Liver (tissue), 9 donors: ENCODE results near the gene VPS13C. TPM values are rescaled to one million over a fixed set of nuclear protein-coding genes. Genes with fewer than 3 reads are reported as not detected.

Experiments
- DNase-seq: peaks from one replicate; pipeline ENCODE4 v3.0.0-alpha.2; 2017; ENCODE audit warnings: low spot score
- H3K27ac ChIP-seq, 2 donors: one replicate each; pipeline ENCODE4 v1.7.0; 2013; ENCODE audit warnings: inconsistent platforms in 2 of 2, low read length in 2 of 2, control low read depth in 1 of 2, low read depth in 1 of 2, mild to moderate bottlenecking in 1 of 2
- H3K27me3 ChIP-seq, 4 donors: one replicate each; pipeline versions ENCODE4 v1.6.1 to v1.7.0; 2013; ENCODE audit warnings: low read length in 3 of 4, inconsistent platforms in 1 of 4, mild to moderate bottlenecking in 1 of 4, moderate library complexity in 1 of 4; ENCODE audit not compliant: control insufficient read depth in 4 of 4, insufficient read depth in 4 of 4
- H3K36me3 ChIP-seq, 4 donors: one replicate each; pipeline versions ENCODE4 v1.6.1 to v1.7.0; 2013; ENCODE audit warnings: low read length in 3 of 4, mild to moderate bottlenecking in 3 of 4, low read depth in 1 of 4, moderate library complexity in 1 of 4; ENCODE audit not compliant: control insufficient read depth in 4 of 4, insufficient read depth in 3 of 4
- H3K4me1 ChIP-seq, 4 donors: one replicate each; pipeline versions ENCODE4 v1.6.1 to v1.7.0; 2013; ENCODE audit warnings: low read length in 3 of 4, mild to moderate bottlenecking in 3 of 4, moderate library complexity in 1 of 4; ENCODE audit not compliant: control insufficient read depth in 4 of 4, insufficient read depth in 4 of 4
- H3K4me3 ChIP-seq, 3 donors: one replicate each; pipeline versions ENCODE4 v1.6.1 to v1.7.0; 2013; ENCODE audit warnings: low read length in 3 of 3, control low read depth in 1 of 3, low read depth in 1 of 3, mild to moderate bottlenecking in 1 of 3
- H3K9ac ChIP-seq, 2 donors: one replicate each; pipeline ENCODE4 v1.7.0; 2013; ENCODE audit warnings: low read length in 2 of 2, mild to moderate bottlenecking in 2 of 2, moderate library complexity in 2 of 2, control low read depth in 1 of 2, low read depth in 1 of 2
- H3K9me3 ChIP-seq, 4 donors: one replicate each; pipeline versions ENCODE4 v1.6.1 to v1.7.0; 2013; ENCODE audit warnings: low read length in 3 of 4; ENCODE audit not compliant: control insufficient read depth in 4 of 4
- CTCF ChIP-seq: fragments of 150-350 bp; IDR thresholded peaks from 2 replicates; pipeline ENCODE4 v1.5.1; 2017; ENCODE audit warnings: improper control_type of control experiment, low read depth, low read length; ENCODE audit not compliant: missing input control
- EGR1 ChIP-seq, 2 donors: IDR thresholded peaks; 2 replicates each; pipeline ENCODE4 v1.6.1; 2016 to 2018; ENCODE audit warnings: antibody characterized with exemption in 2 of 2, low read depth in 2 of 2
- FOXA1 ChIP-seq: IDR thresholded peaks from 2 replicates; pipeline ENCODE4 v1.6.1; 2016; ENCODE audit warnings: antibody characterized with exemption
- FOXA2 ChIP-seq: IDR thresholded peaks from 2 replicates; pipeline ENCODE4 v1.6.1; 2016; ENCODE audit warnings: antibody characterized with exemption
- GABPA ChIP-seq, 2 donors: IDR thresholded peaks in 1 of 2; conservative IDR thresholded peaks in 1 of 2; 2 replicates each; pipeline ENCODE4 v1.6.1; 2016; ENCODE audit warnings: antibody characterized with exemption in 2 of 2, mild to moderate bottlenecking in 1 of 2, moderate library complexity in 1 of 2
- HNF4A ChIP-seq, 2 donors: conservative IDR thresholded peaks; 2 replicates each; pipeline ENCODE4 v1.6.1; 2016; ENCODE audit warnings: antibody characterized with exemption in 2 of 2, mild to moderate bottlenecking in 2 of 2
- HNF4G ChIP-seq: IDR thresholded peaks from 2 replicates; pipeline ENCODE4 v1.6.1; 2016; ENCODE audit warnings: antibody characterized with exemption
- JUND ChIP-seq, 2 donors: IDR thresholded peaks; 2 replicates each; pipeline ENCODE4 v1.6.1; 2016; ENCODE audit warnings: antibody characterized with exemption in 2 of 2
- MAX ChIP-seq: IDR thresholded peaks from 2 replicates; pipeline ENCODE4 v1.6.1; 2016; ENCODE audit warnings: antibody characterized with exemption
- NR2F2 ChIP-seq: IDR thresholded peaks from 2 replicates; pipeline ENCODE4 v1.6.1; 2016; ENCODE audit warnings: antibody characterized with exemption
- RAD21 ChIP-seq, 2 donors: IDR thresholded peaks; 2 replicates each; pipeline ENCODE4 v1.6.1; 2016; ENCODE audit warnings: antibody characterized with exemption in 2 of 2, mild to moderate bottlenecking in 2 of 2
- RXRA ChIP-seq, 2 donors: IDR thresholded peaks; 2 replicates each; pipeline ENCODE4 v1.6.1; 2017 to 2018; ENCODE audit warnings: antibody characterized with exemption in 2 of 2, mild to moderate bottlenecking in 1 of 2
- SP1 ChIP-seq: IDR thresholded peaks from 2 replicates; pipeline ENCODE4 v1.6.1; 2018; ENCODE audit warnings: antibody characterized with exemption, mild to moderate bottlenecking
- TAF1 ChIP-seq: conservative IDR thresholded peaks from 2 replicates; pipeline ENCODE4 v1.6.1; 2016; ENCODE audit warnings: antibody characterized with exemption, mild to moderate bottlenecking
- YY1 ChIP-seq: IDR thresholded peaks from 2 replicates; pipeline ENCODE4 v1.6.1; 2016; ENCODE audit warnings: antibody characterized with exemption, mild to moderate bottlenecking
- WGBS: extraction: QIAGEN DNeasy Blood & Tissue Kit; methylation state at CpG from one replicate; pipeline ENCODE4 v1.1.7; 2013; 5-methylcytosine and 5-hydroxymethylcytosine counted together
- polyA plus RNA-seq, 2 donors: library from polyadenylated mRNA; stranded (reverse) in 1 of 2; unstranded in 1 of 2; fragments of 200-250 nt in 1 of 2; fragments of >200 nt in 1 of 2; fragmentation: Nextera tagmentation in 1 of 2; extraction: Ambion mirVana in 1 of 2; gene quantifications; one replicate each; pipeline versions ENCODE4 v1.2.1 to v1.2.3, GENCODE V29; 2013 to 2015
- total RNA-seq, 2 donors: library from RNA; depleted of rRNA; stranded (reverse); fragments of >200 nt; gene quantifications; one replicate each; pipeline ENCODE4 v1.2.3, GENCODE V29; 2014
- TF ChIP-seq, protein P1 (sequence below): IDR thresholded peaks from 2 replicates; pipeline ENCODE4 v1.6.1; 2016; ENCODE audit warnings: antibody characterized with exemption, mild to moderate bottlenecking
- TF ChIP-seq, protein P2 (sequence below): IDR thresholded peaks from 2 replicates; pipeline ENCODE4 v1.6.1; 2016; ENCODE audit warnings: antibody characterized with exemption
- TF ChIP-seq, protein P3 (sequence below): IDR thresholded peaks from 2 replicates; pipeline ENCODE4 v1.6.1; 2016; ENCODE audit warnings: antibody characterized with exemption
- donor health status: healthy.
- donor health status: healthy.
- donor health status: healthy.
- donor health status: healthy.
- donor health status: healthy.

VPS13C gene
- total and polyA plus RNA-seq, 4 donors, result 5.4 to 42.0 (median 17.4) TPM

GRCh38 chr15:61827131-61827530 is 233.1 kb downstream of the VPS13C start:
- peaks cover 0 to 5% (median 0%) of the 10 kb centered on the region in 4 donors for H3K27me3 ChIP-seq
- H3K4me1 ChIP-seq, result no peaks in the 10 kb centered on the region
- no peak for TF ChIP-seq RAD21 (IDR thresholded peaks at IDR 0.05)
- TF ChIP-seq MAX, result no peak
- no peak for TF ChIP-seq RXRA (IDR thresholded peaks at IDR 0.05)
- TF ChIP-seq HNF4G, result no peak
- TF ChIP-seq JUND (IDR thresholded peaks at IDR 0.05), result no peak
- no peak for TF ChIP-seq TAF1
- TF ChIP-seq, protein P1, sequence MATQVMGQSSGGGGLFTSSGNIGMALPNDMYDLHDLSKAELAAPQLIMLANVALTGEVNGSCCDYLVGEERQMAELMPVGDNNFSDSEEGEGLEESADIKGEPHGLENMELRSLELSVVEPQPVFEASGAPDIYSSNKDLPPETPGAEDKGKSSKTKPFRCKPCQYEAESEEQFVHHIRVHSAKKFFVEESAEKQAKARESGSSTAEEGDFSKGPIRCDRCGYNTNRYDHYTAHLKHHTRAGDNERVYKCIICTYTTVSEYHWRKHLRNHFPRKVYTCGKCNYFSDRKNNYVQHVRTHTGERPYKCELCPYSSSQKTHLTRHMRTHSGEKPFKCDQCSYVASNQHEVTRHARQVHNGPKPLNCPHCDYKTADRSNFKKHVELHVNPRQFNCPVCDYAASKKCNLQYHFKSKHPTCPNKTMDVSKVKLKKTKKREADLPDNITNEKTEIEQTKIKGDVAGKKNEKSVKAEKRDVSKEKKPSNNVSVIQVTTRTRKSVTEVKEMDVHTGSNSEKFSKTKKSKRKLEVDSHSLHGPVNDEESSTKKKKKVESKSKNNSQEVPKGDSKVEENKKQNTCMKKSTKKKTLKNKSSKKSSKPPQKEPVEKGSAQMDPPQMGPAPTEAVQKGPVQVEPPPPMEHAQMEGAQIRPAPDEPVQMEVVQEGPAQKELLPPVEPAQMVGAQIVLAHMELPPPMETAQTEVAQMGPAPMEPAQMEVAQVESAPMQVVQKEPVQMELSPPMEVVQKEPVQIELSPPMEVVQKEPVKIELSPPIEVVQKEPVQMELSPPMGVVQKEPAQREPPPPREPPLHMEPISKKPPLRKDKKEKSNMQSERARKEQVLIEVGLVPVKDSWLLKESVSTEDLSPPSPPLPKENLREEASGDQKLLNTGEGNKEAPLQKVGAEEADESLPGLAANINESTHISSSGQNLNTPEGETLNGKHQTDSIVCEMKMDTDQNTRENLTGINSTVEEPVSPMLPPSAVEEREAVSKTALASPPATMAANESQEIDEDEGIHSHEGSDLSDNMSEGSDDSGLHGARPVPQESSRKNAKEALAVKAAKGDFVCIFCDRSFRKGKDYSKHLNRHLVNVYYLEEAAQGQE, result no peak
- TF ChIP-seq EGR1 (IDR thresholded peaks at IDR 0.05; ENCODE audit: low read depth in 2 of 2), result no peak
- no peak for TF ChIP-seq CTCF
- TF ChIP-seq HNF4A (conservative IDR thresholded peaks at IDR 0.05), result no peak
- TF ChIP-seq NR2F2, result no peak
- no peak for TF ChIP-seq GABPA (IDR thresholded peaks at IDR 0.05 in 1 of 2, conservative IDR thresholded peaks at IDR 0.05 in 1 of 2)
- TF ChIP-seq FOXA1, result no peak
- TF ChIP-seq YY1, result no peak
- TF ChIP-seq, protein P2, sequence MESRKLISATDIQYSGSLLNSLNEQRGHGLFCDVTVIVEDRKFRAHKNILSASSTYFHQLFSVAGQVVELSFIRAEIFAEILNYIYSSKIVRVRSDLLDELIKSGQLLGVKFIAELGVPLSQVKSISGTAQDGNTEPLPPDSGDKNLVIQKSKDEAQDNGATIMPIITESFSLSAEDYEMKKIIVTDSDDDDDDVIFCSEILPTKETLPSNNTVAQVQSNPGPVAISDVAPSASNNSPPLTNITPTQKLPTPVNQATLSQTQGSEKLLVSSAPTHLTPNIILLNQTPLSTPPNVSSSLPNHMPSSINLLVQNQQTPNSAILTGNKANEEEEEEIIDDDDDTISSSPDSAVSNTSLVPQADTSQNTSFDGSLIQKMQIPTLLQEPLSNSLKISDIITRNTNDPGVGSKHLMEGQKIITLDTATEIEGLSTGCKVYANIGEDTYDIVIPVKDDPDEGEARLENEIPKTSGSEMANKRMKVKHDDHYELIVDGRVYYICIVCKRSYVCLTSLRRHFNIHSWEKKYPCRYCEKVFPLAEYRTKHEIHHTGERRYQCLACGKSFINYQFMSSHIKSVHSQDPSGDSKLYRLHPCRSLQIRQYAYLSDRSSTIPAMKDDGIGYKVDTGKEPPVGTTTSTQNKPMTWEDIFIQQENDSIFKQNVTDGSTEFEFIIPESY, result no peak
- no peak for TF ChIP-seq FOXA2
- no peak for TF ChIP-seq SP1
- TF ChIP-seq, protein P3, sequence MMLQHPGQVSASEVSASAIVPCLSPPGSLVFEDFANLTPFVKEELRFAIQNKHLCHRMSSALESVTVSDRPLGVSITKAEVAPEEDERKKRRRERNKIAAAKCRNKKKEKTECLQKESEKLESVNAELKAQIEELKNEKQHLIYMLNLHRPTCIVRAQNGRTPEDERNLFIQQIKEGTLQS, result no peak
- H3K27ac ChIP-seq, result no peak overlapping the region
- no peak for DNase-seq
- no peak overlapping the region for H3K9ac ChIP-seq
- WGBS, result 86% methylated on average over 1 of the region's 1 CpG
- H3K9me3 ChIP-seq, result no peaks in the 10 kb centered on the region
- H3K4me3 ChIP-seq, result no peak overlapping the region
- H3K36me3 ChIP-seq, result no peaks in the 10 kb centered on the region
